Pulmonary artery endothelial cell (primary cell): Measurements from ENCODE around the gene MORC3. TPM values are rescaled to one million over a fixed set of nuclear protein-coding genes. Genes with fewer than 3 reads are reported as not detected.
"Not testable (repeated sequence)": the region's sequence is repeated elsewhere in the genome, so short reads cannot be mapped to it uniquely, and the experiment has no call there.

Source experiments
- DNase-seq: peaks from one replicate; pipeline ENCODE4 v3.0.0-alpha.2; 2011; ENCODE audit warnings: low read depth, low spot score
- total RNA-seq: library from RNA; depleted of rRNA; stranded (reverse); fragments of >200 nt; gene quantifications from 2 replicates; pipeline ENCODE4 v1.2.3, GENCODE V29; 2014

MORC3 gene
- total RNA-seq, 1 donor from 2014 or later: 30.1 TPM

DNA sequence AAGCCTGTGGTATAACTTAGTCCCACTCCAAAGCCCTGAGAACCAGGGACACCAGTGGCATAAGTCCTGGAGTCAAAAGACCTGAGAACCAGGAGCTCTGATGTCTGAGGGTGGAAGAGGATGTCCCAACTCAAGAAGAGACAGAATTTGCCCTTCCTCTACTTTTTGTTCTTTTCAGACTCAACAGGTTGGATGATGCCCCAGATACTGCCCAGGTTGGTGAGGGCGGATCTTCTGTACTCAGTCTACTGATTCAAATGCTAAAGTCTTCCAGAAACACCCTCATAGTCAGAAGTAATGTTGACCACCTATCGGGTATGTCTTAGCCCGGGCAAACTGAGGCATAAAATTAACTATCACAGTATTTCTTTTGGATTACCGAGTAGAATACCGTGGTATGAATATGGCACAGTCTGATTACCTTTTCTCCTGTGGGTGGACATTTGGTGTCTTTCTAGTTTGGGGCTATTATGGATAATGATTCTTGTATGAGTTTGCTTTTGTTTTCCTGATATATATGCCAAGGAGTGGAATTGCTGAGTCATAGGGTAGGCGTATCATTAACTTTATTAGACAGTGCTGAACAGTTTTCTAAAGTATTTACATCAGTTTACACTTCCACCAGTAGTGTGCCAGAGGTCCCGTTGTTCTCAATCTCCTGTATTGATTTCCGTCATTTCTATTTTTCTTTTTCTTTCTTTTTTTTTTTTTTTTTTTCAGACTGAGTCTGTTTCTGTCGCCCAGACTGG, 62.0 kb downstream of the MORC3 start:
- DNase-seq: no peak

DNA sequence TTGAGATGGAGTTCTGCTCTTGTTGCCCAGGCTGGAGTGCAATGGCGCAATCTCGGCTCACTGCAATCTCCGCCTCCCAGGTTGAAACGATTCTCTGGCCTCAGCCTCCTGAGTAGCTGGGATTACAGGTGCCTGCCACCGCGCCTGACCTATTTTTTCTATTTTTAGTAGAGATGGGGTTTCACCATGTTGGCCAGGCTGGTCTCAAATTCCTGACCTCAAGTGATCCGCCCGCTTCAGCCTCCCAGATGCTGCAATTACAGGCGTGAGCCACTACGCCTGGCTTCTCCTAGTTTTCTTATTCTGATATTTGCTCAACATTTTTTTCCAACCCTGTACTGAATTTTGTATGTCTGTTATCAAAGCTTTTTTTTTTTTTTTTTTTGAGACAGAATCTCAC, 62.7 kb downstream of the MORC3 start:
- DNase-seq: not testable (repeated sequence)

DNA sequence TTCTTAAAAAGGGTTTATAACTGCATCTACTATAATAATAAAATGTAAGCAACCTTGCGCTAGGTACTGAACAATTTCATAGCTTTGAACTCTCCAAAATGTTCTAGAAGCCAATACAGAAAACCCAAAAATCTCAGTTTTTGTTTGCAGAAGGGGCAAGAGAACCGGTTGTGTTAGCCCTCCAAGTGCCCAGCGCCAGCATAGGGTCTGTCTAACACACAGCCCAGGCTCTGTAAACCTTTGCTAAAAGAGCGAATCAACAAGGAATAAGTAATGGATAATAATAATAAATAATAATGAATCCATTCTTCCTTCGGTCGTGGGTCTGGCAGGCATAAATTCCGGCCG, 64.9 kb downstream of the MORC3 start:
- DNase-seq: no peak

DNA sequence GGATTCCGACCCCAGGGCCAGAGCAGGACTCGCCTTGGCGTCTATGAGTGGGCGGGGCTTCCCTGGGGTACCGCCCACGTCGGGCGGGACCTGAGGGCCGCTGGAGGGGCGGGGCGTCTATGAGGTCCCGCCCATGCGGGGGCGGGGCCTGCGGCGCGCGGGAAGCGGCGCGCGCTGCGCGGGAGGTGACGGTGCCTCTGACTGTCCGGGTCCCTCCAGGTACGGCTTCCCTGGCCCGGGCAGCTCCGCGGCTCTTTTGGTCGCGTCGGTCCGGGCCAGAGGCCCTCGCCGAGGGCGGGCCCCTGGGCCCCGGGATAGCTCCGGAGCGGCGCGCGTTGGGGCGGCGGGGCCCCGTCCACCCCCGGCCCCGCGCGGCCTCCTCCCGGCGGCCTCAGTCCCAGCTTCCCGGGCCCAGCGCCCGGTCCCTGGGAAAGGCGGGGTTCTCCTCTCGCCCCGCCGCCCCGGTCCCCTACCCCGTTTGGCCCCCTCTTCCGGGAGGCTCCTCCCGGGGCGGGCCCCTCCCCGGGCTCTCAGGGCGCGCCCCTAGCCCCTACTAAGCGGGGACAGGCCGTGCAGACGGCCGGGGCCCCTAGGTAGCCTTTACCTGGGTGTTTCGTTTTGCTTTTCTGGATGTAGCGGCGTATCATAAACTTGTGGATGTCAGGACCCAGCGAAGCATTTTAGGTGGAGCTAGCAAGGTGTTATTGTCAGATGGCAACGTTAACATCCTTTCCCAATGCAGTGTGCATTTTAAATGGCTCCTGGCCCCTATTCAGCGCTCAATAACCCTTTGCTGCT, 65.4 kb downstream of the MORC3 start, which contains the start of gene CHAF1B:
Gene CHAF1B, plus strand, starts transcription at position 160 of the 798 bp plus-strand sequence. CDS start 745 bp downstream, outside the sequence.
- peak; percentile 15 for DNase-seq

DNA sequence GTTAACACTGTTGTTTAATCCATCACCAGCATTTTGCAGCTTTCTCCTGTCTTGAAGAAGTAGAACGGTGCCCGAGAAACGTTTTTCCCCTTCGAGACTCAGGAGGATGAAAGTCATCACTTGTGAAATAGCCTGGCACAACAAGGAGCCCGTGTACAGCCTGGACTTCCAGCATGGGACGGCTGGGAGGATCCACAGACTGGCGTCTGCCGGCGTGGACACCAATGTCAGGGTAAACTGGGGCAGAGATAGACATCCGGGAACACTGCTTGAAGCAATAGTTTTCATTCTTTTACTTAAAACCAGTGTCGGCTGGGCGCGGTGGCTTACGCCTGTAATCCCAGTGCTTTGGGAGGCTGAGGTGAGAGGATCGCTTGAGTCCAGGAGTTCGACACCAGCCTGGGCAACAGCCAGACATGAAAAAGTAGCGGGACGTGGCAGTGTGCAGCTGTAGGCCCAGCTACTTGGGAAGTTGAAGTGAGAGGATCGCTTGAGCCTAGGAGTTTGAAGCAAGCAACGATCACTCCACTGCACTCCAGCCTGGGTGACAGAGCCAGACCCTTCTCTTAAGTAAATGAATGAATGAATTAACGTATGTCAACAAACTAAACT, 66.1 kb downstream of the MORC3 start:
- no peak for DNase-seq

DNA sequence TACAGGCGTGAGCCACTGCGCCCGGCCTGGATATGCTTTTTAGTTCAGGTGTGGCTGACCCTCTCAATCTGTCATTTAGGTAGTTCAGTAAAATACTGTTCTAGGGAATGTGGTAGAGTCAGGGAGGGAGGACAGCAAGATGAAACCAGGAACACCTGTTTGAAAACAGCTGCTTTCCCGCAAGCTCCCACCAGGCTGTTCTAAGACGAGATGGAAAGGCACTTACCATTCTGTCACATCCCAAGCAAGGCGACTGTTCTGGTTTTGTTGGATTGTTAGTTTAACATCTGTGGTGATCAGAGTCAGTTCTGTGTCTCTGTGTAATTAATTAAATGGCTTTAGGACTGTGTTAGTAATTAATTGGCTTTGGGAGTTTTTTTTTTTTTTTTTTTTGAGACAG, 68.1 kb downstream of the MORC3 start:
- DNase-seq: no peak

DNA sequence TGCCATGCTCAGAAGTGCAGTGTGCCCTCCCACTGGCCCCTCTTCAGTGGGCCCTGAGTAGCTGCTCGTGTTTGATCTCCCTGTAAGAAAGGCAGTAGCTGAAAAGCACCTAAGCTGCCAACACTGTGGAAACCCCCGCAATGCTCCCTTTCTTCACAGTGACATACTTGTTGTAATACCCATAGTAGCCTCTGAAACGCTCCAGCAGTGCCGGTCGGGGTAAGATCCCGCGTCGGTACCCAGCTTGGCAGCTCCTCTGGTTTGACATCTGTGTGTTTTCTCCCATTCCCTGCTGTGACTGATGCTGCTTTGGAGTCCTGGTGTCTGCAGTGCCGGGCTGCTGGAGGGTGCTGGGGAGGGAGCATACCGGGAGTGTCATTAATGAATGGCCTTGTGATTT, 68.8 kb downstream of the MORC3 start:
- DNase-seq: no peak

DNA sequence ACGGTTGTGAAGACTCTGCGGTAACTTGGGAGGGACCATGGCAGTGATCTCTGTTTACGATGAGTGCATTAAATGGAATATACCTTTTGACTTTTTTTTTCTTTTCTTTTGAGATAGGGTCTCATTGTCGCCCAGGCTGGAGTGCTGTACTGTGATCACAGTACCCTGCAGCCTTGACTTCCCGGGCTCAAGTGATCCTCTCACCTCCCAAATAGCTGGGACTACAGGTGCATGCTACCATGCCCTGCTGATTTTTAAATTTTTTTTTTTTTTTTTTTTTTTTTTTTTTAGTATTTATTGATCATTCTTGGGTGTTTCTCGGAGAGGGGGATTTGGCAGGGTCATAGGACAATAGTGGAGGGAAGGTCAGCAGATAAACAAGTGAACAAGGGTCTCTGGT, 71.7 kb downstream of the MORC3 start:
- DNase-seq: not testable (repeated sequence)

DNA sequence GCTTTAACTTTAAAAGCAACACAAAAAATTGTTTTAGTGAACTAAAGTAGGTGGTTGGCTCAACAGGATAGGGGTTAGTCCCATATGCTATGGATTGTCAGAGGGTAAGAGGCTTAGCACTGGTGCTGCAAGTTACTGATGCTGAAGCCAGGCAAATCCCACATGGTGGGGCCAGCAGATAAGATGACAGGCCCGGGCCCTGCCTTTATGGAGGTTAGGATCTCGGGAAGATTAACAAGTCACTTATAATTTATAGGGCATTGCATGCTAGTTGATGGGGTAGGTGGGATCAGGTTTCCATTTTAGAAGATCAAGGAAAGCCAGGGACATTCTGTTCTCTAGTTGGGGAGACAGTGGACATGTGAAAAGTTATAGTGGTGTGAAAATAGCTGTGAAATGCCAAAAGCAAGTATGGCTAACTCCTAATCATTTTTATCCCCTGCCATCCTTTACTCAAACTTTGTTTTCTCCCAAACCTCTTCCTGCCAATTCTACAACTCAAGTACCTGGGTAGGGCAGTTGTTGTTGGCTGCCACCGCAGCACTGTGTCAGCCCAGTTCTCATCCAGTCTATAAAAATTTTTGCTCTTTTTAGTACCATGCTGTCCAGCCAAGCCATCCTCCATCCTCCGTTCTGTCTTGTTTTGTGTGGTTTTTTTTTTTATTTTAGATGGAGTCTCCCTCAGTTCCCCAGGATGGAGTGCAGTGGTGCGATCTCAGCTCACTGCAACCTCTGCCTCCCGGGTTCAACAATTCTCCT, 75.5 kb downstream of the MORC3 start:
- DNase-seq: no peak

DNA sequence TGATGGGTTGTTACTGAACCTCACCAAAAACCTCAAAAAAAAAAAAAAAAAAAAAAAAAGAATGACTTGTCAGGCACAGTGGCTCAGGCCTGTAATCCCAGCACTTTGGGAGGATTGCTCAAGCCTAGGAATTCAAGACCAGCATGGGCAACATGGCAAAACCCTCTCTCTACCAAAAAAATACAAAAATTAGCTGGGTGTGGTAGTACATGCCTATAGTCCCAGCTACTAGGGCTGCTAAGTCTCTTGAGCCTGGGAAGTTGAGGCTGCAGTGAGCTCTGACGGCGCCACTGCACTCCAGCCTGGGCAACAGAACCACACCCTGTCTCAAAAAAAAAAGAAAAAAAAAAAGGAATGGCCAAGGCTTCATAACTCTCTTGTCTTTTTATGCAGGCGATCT, 76.3 kb downstream of the MORC3 start:
- no peak for DNase-seq

DNA sequence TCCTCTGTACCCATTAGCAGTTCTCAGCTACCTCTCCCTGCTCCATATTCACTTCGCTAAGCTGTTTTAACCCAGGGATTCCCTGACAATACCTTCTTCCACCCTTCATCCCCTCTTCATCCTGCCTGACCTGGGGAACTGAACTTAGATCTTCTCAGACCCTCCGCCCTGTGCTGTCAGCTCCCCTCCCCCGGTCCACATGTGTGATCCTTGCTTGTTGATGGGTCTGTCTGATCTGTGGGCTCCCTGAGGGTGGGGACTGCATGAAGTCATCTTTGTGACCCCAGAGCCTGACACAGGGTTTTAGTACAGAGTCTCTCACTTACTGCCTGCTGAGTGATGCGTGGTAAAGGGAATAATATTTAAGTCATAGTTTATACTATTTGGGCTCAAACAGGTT, 77.0 kb downstream of the MORC3 start:
- no peak for DNase-seq

DNA sequence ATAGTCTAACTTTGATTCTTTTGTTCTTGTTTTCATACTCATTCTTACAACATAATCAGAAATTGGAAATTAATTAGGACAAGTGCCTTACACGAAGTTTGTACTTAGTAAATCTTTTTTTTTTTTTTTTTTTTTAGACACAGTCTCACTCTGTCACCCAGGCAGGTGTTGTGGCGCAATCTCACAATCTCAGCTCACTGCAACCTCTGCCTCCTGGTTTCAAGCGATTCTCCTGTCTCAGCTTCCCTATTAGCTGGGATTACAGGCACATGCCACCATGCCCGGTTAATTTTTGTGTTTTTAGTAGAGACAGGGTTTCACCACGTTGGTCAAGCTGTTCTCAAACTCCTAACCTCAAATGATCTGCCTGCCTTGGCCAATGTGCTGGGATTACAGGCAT, 77.6 kb downstream of the MORC3 start:
- DNase-seq: no peak

DNA sequence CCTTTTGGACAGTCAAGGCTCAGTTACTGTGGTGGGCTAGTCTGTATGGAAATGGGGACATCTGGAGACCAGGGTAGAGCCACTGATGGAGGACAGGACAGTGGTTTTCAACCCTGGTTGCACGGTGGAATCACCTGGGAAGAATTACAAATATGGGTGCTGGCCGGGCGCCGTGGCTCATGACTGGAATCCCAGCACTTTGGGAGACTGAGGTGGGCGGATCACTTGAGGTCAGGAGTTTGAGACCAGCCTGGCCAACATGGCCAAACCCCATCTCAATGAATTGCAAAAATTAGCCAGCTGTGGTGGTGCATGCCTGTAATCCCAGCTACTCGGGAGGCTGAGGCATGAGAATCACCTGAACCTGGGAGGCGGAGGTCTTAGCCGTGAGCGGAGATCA, 79.7 kb downstream of the MORC3 start:
- not testable (repeated sequence) for DNase-seq

DNA sequence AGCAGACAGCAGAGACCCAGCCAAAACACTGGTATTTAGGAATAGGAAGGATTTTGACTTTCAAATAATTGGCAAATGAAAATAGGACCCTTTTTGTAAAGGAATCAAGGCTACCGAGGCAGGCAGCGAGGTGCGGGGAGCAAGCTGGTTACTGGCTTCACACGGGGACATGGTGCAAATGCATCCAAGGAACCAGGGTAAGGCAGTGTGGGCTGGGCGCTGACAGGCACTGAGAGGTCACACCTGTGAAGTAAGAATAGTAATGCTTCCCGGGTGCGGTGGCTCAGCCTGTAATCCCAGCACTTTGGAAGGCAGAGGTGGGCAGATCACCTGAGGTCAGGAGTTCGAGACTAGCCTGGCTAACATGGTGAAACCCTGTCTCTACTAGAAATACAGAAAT, 80.7 kb downstream of the MORC3 start:
- DNase-seq: no peak

DNA sequence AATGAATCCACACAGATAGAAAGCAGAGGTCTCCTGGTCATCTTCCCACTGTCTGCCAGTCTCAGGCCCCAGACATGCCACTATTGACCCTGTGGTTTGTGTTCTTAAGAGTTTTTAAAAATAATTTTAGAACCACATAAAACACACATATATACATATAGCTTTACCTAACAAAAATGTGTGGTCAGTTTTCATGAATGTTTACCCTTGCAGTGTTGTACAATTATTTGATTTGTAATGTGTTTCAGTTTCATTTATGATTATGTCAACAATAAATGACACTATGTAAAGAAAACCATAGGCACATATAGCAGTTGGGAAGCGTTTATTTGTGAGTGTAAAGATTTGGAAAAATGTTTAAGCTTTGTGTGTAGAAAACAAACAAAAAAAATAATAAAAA, 82.3 kb downstream of the MORC3 start:
- DNase-seq: no peak

DNA sequence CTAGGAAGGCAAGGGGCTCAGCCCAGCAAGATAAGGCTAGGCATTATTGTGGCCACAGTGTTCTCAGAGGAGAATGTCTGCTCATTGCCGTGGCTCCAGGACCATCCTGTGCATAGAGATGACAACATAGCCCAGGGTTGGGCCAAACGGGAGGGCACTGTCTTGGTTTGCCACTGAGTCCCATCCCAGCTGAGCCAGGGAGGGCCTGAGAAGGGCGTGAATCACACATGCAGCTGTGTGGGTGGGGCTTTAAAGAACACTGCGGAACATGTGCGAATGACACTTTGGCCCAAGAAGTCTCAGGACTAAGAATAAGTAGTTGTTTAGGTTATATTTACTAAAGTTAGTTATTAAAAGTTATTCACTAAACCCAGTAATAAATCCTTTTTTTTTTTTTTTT, 83.7 kb downstream of the MORC3 start:
- no peak for DNase-seq

DNA sequence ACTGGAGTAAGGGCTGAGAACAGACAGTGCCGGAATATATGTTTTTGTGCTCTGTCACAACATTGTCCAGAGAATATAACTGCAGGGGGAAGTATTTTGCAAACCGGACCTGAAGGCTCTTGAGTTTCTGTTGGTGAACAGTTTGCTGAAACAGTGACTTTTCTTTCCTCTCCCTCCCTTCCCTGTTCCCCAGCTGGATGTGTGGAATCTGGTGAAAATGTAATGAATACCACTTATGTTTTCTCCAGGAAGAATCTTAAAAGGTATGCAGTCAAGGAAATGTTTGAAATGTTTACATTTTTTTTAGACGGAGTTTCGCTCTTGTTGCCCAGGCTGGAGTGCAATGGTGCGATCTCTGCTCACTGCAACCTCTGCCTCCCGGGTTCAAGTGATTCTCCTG, 88.6 kb downstream of the MORC3 start:
- DNase-seq: no peak

DNA sequence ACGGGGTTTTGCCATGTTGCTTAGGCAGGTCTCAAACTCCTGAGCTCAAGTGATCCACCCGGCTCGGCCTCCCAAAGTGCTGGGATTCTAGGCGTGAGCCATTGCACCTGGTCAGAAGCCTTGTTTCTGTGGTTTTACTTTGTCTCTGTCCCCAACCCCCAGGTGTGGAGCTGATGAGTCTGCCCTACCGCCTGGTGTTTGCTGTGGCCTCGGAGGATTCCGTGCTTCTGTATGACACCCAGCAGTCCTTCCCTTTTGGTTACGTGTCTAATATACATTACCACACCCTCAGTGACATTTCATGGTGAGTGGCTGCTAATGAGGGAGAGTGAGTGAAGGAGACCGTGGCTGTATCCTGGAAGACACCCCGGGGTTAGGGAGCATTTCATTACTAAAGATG, 91.3 kb downstream of the MORC3 start:
- no peak for DNase-seq

DNA sequence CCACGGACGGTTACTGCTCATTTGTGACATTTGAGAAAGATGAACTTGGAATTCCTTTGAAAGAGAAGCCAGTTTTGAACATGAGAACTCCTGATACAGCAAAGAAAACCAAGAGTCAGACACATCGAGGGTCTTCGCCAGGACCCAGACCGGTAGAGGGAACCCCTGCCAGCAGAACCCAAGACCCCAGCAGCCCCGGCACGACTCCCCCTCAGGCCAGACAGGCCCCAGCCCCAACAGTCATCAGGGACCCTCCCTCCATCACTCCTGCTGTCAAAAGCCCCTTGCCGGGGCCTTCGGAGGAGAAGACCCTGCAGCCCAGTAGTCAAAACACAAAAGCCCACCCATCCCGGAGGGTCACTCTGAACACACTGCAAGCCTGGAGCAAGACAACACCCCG, 92.9 kb downstream of the MORC3 start:
- DNase-seq: no peak

DNA sequence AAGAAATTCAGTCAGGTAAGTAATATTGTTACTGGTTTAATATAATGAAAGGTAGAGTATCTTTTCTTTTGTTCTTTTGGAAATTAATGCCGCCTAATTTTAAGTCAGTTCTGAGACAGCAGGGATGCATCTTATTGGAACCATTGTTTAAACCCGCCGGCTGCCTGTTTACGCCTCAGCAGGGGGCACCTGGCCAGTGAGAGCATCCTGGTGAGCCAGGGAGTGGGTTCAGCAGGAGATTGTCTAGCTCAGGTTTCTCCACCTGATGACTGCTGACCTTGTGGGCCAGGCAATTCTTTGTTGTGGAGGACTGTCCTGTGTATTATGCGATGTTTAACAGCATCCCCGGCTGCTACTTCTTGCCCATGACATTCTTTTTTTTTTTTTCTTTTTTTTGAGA, 95.4 kb downstream of the MORC3 start:
- DNase-seq: no peak

DNA sequence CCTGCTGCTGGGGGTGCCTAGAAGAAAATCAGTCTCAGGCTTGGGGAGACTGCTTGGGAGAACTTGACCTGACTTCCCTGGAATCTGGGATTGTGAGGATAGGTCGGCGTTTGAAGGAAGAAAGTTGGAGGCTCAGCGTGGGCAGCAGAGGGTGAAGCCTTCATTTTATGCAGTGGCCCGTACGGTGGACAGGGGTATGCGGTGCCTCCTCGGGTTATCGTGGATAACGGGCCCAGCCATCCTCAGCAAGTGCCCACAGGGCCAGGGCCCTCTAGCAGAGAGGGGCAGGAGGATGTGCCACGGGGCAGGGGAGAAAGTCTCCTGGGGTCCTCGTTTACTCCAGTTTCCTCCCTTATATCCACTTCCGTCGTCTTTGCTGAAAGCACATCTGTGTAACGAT, 99.2 kb downstream of the MORC3 start:
- no peak for DNase-seq

DNA sequence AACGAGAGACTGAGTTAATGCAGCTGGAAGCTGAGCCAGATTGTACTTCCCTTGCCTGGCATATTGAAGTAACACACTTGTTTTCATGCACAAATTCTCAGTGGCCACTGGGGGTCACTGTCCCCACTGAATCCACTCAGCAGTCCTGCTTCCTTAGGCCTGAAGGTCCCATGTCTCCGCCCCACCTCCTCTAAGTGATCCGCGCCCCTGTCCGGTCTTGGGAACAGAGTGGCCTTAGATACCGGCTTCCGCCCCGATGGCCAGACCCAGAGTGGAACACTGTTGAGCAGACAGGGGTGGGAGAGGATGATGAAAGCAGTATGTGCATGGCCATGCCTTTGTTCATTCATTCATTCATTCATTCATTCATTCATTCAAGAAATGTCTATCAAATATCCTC, 100.0 kb downstream of the MORC3 start:
- peak; percentile 87 for DNase-seq
